ENCODE measurements around the gene SKOR2. TPM values are rescaled to one million over a fixed set of nuclear protein-coding genes. Genes with fewer than 3 reads are reported as not detected.

The SKOR2 gene
- total and polyA plus RNA-seq, 2 of the 4 experiments (the other 2 are of a cell fraction), result not detected

DNA sequence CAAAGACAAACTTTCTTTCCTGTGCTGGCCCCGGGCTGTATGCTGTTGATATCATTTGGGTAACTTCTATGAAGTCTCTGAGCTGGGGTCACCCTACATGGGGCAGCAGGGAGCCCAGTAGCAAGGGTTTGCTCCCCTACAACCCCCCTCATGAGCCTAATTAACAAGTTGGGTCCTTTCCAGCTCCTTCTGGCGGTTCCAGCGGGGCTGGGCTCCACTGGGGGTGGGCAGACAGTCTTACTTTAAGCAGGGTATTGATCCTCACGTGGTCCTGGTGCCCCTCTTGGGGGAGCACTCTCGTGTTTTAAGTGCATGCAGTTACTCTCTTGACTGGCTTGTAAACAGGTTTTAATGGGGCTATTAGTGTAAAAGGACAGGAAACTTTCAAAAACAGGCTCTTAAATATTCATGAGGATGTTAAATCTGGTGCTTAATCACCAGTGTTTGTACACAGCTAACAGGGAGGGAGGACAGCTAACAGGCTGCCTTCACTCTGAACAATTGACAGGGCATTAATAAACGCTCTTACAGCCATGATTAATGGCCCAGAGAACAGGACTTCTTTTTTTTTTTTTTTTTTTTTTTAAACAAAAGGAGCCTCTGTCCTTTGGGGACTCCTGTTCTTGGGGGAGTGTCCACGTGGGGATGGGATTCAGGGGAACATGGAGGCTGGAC lies 36.6 kb upstream of the SKOR2 start:
- Histone ChIP-seq H3K9me3 (ENCODE audit: control insufficient read depth, insufficient read depth, low read length) (no peaks in the 10 kb centered on the region), H3K79me1 (ENCODE audit: low read depth in 1 of 2, low read length in 2 of 2) (no peaks in the 10 kb centered on the region), H2AFZ (replicated peaks; ENCODE audit: low read length, poor library complexity) (no peak overlapping the region), H4K5ac (ENCODE audit: low read depth, low read length) (no peak overlapping the region), H3K4me3 (ENCODE audit: insufficient read depth, low read depth, low read length) (no peak overlapping the region), H4K20me1 (ENCODE audit: insufficient read depth, low read length) (no peaks in the 10 kb centered on the region), H3K36me3 (ENCODE audit: control insufficient read depth, insufficient read depth, low read length) (no peaks in the 10 kb centered on the region), H3K23ac (ENCODE audit: low read depth, low read length) (no peak overlapping the region), H2BK5ac (ENCODE audit: low read depth, low read length, poor library complexity, severe bottlenecking) (no peak overlapping the region), H2BK15ac (ENCODE audit: low read depth, low read length) (no peak overlapping the region), H2BK20ac (ENCODE audit: low read depth, low read length) (no peak overlapping the region), H3K18ac (ENCODE audit: low read depth, low read length) (no peak overlapping the region), H2AK5ac (ENCODE audit: low read depth, low read length) (no peak overlapping the region), H3K14ac (replicated peaks; ENCODE audit: low read depth, low read length) (no peak overlapping the region), H3K4me1 (ENCODE audit: control insufficient read depth, insufficient read depth, low read length) (no peaks in the 10 kb centered on the region), H3K4ac (ENCODE audit: low read depth, low read length) (no peak overlapping the region), H3K9ac (ENCODE audit: low read depth, low read length) (no peak overlapping the region), H4K8ac (ENCODE audit: low read depth in 2 of 2, low read length in 2 of 2) (no peak overlapping the region), H3K27ac (ENCODE audit: insufficient read depth, low read length) (no peak overlapping the region), H3K9me1 (ENCODE audit: insufficient read depth, low read length) (no peaks in the 10 kb centered on the region), H2AK9ac (replicated peaks; ENCODE audit: low read depth, low read length, poor library complexity) (no peak overlapping the region), H3K4me2 (ENCODE audit: low read depth, low read length) (no peak overlapping the region), H3K56ac (ENCODE audit: extremely low read depth, insufficient read depth, low read length) (no peak overlapping the region), H4K91ac (ENCODE audit: insufficient read depth, low read depth, low read length) (no peak overlapping the region), H2BK120ac (ENCODE audit: low read depth, low read length) (no peak overlapping the region), H3K27me3 (ENCODE audit: control insufficient read depth, insufficient read depth, low read length) (no peaks in the 10 kb centered on the region)
- CTCF ChIA-PET, result no interaction called here
- BruUV-seq (replicated peaks), result no TSS peak
- intact Hi-C loops (cut with micrococcal nuclease), result no loop called here
- in situ Hi-C loops (cut with MboI; ENCODE audit: low sequenced_read_pairs), result no loop called here
- dilution Hi-C loops (cut with HindIII; ENCODE audit: low sequenced_read_pairs, unreplicated experiment), result no loop called here
- WGBS, 2 experiments (ENCODE audit: extremely low coverage in 2 of 2, insufficient read length in 1 of 2), result no CpG with 5 or more reads among the region's 7 CpGs
- DNase-seq, result no peak
- POLR2A ChIA-PET (ENCODE audit: unreplicated experiment), result no interaction called here
- ATAC-seq (ENCODE audit: low read depth), result no peak
- TF ChIP-seq CEBPB (IDR thresholded peaks at IDR 0.05; ENCODE audit: low read depth, low read length), result no peak
- TF ChIP-seq MXI1 (IDR thresholded peaks at IDR 0.05; ENCODE audit: borderline replicate concordance, low read depth, low read length), result no peak
- TF ChIP-seq SMC3 (IDR thresholded peaks at IDR 0.05; ENCODE audit: low read depth, low read length), result no peak
- TF ChIP-seq MAZ (IDR thresholded peaks at IDR 0.05; ENCODE audit: borderline replicate concordance, low read depth, low read length), result no peak
- no peak for TF ChIP-seq RFX5 (IDR thresholded peaks at IDR 0.05; ENCODE audit: low read depth, low read length)
- TF ChIP-seq RCOR1 (IDR thresholded peaks at IDR 0.05; ENCODE audit: insufficient replicate concordance, low read length), result no peak
- no peak for TF ChIP-seq CHD1 (IDR thresholded peaks at IDR 0.05; ENCODE audit: low read depth, low read length)
- TF ChIP-seq, protein P1, sequence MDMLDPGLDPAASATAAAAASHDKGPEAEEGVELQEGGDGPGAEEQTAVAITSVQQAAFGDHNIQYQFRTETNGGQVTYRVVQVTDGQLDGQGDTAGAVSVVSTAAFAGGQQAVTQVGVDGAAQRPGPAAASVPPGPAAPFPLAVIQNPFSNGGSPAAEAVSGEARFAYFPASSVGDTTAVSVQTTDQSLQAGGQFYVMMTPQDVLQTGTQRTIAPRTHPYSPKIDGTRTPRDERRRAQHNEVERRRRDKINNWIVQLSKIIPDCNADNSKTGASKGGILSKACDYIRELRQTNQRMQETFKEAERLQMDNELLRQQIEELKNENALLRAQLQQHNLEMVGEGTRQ (IDR thresholded peaks at IDR 0.05; ENCODE audit: low read depth, low read length), result no peak
- TF ChIP-seq BHLHE40 (IDR thresholded peaks at IDR 0.05; ENCODE audit: low read depth, low read length), result no peak
- TF ChIP-seq, protein P2, sequence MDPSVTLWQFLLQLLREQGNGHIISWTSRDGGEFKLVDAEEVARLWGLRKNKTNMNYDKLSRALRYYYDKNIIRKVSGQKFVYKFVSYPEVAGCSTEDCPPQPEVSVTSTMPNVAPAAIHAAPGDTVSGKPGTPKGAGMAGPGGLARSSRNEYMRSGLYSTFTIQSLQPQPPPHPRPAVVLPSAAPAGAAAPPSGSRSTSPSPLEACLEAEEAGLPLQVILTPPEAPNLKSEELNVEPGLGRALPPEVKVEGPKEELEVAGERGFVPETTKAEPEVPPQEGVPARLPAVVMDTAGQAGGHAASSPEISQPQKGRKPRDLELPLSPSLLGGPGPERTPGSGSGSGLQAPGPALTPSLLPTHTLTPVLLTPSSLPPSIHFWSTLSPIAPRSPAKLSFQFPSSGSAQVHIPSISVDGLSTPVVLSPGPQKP (IDR thresholded peaks at IDR 0.05; ENCODE audit: borderline replicate concordance, low read depth, low read length), result no peak
- no peak for TF ChIP-seq FOS (IDR thresholded peaks at IDR 0.05; ENCODE audit: low read depth, low read length)
- no peak for TF ChIP-seq MAFK (IDR thresholded peaks at IDR 0.05; ENCODE audit: low read depth, low read length)
- no peak for TF ChIP-seq POLR2A (IDR thresholded peaks at IDR 0.05; ENCODE audit: low read depth, low read length)
- no peak for TF ChIP-seq NFE2L2 (IDR thresholded peaks at IDR 0.05; ENCODE audit: low read depth, low read length)
- TF ChIP-seq, protein P3, sequence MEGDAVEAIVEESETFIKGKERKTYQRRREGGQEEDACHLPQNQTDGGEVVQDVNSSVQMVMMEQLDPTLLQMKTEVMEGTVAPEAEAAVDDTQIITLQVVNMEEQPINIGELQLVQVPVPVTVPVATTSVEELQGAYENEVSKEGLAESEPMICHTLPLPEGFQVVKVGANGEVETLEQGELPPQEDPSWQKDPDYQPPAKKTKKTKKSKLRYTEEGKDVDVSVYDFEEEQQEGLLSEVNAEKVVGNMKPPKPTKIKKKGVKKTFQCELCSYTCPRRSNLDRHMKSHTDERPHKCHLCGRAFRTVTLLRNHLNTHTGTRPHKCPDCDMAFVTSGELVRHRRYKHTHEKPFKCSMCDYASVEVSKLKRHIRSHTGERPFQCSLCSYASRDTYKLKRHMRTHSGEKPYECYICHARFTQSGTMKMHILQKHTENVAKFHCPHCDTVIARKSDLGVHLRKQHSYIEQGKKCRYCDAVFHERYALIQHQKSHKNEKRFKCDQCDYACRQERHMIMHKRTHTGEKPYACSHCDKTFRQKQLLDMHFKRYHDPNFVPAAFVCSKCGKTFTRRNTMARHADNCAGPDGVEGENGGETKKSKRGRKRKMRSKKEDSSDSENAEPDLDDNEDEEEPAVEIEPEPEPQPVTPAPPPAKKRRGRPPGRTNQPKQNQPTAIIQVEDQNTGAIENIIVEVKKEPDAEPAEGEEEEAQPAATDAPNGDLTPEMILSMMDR (conservative IDR thresholded peaks at IDR 0.05; ENCODE audit: low read depth, low read length), result no peak

All from IMR-90 (cell line).